NCI-H1105 treated with DMSO at 0.1 percent for 48 hours (cell line): ENCODE measurements around the gene CGB8.
"Not testable (repeated sequence)": the region's sequence is repeated elsewhere in the genome, so short reads cannot be mapped to it uniquely, and the experiment has no call there.

Experiments used
- DNase-seq: peaks from one replicate; lab custom pipeline; 2025; lab: John Stamatoyannopoulos, UW

The CGB8 gene

GRCh38 chr19:49030323-49030722, 18.6 kb downstream of the CGB8 start:
- DNase-seq = not testable (repeated sequence)

DNA sequence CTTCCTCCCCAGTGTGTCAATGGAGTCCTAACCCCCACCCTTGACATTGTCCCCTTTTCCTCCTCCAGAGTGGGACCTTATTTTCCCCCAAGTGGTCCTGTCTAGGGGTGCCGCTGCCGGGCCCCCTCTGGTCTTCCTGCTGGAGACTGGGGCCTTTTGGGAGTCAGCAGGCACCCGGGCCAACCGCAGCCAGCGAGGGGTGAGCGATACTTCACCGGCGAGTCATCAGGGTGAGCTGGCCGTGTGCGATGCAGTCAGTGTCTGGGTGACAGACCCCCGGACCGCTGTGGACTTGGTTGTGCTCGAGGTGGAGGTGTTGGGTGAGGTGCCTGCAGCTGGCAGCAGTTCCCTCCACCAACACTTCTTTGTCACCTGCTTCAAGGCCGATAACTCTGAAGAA, 19.2 kb downstream of the CGB8 start:
- not testable (repeated sequence) for DNase-seq

DNA sequence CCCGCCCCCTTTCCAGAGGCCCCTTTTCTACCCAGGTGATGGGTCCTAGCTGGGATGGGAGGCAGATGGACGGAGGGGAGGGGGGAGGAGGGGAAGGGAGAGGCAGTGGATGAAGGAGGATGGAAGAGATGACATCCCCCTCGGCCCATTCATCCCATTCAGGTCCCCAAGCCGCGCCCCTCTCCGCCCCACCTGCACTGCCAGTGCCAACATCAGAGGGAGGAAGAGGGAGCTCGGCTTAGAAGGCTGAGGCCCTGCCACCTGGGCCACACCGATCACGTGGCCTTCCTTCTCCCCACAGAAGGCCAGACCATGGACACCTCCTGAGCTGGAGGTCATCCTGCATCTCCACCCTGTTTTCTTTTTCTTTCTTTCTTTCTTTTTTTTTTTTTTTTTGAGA, 20.2 kb downstream of the CGB8 start:
- DNase-seq = not testable (repeated sequence)

- not testable (repeated sequence) for DNase-seq
Observed at GRCh38 chr19:49025599-49025998, 23.3 kb downstream of the CGB8 start.

GRCh38 chr19:49025088-49025487, 23.8 kb downstream of the CGB8 start:
- DNase-seq = not testable (repeated sequence)

GRCh38 chr19:49024233-49024632, 24.7 kb downstream of the CGB8 start, which contains the start of gene CGB3:
Gene CGB3 (minus strand): TSS chr19:49024333. CDS start chr19:49023971, 362 bp downstream.
- DNase-seq = not testable (repeated sequence)

GRCh38 chr19:49022116-49022515, 26.8 kb downstream of the CGB8 start:
- no peak for DNase-seq

GRCh38 chr19:49020931-49021895, 27.7 kb downstream of the CGB8 start:
- no peak for DNase-seq

DNA sequence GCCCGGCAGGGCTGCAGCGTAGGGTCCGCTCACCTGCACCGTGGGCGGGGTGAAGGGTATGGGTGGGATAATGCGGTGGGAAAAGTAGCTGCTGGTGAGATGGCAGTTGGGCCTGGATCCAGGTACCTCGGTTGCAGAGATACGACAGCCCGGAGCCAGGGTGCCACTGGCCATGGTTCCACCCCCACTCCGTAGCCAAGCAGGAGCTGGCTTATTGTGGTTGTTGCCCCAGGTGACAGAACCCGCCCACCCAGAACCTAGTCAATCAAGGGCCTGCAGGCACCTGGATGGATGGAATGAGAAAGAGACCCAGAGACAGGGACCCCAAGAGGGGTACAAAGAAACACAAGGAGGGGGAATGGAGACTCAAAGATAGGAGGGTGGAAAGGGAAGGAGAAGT, 28.6 kb downstream of the CGB8 start:
- no peak for DNase-seq

- DNase-seq = peak; percentile 63
Observed at GRCh38 chr19:49019242-49019932, 29.5 kb downstream of the CGB8 start.

DNA sequence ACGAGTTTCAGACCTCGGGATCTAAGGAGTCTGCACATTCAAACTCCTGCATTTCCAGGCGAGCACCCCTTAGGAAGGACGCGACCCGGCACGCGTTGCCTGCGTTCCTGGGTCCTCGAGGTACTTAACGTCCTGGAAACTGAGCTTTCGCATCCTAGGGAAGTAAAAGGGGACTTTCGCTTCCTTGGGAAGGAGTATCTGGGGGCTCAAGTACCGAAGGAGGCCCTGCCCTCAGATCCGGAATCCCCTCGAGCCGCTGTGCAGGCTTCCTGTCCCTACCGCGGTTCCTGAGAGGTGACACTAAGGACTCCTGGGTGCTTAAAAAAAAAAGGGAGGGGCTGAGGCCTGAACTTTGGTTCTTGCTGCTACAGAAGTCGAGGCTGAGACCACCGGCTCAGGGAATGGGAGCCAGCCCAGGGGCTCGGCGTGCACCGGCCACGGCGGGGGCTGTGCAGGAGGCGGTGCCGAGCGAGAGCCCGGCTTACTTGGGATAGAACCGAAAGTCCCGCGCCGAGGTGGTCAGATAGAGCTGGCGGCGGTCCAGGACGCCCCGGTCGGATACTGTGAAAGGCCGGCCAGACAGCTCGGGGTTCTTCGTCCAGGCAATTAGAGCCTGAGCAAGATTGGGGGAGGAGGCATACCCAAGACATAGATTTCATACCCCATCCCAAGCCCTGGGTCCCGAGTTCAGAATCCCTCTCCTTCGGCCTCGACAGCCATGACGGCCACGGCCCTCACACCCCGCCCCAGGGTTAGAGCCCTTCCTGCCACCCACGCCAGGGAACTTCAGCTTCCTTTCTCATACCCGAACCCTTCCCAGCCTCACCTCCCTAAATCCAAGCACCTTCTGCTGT, 30.3 kb downstream of the CGB8 start:
- not testable (repeated sequence) for DNase-seq

DNA sequence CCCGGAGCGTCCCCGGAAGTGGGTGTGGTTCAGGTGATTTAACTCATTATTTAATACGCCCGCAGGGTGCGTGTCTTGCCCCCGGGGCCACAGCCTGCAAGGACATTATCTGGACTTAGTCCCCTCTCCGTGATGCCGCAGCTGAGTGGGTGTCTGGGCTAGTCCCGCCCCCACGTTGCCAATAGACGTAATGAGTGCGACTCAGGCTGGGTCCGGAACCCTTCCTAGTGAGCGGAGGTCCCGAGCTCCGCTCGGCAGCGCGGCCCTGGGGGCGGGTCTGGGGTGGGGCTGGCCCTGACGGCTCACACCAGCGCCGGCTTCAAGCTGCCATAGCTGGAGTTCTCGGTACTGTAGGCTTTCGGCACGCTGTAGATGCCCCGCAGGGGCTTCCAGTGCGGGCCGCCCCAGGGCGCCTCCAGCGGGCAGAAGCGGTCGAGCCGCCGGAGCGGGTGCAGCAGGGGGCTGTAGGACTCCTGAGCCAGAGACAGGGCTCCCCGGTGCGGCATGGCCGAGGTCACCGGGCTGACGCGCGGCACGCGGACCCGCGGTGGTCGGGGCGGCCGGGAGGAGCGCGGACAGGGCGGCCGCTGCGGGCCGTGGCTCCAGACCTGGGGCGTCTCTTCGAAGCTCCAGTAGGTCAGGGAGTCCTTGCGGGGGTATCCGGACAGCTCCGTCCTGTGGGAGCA, 31.1 kb downstream of the CGB8 start:
- DNase-seq = peak; percentile 51

DNA sequence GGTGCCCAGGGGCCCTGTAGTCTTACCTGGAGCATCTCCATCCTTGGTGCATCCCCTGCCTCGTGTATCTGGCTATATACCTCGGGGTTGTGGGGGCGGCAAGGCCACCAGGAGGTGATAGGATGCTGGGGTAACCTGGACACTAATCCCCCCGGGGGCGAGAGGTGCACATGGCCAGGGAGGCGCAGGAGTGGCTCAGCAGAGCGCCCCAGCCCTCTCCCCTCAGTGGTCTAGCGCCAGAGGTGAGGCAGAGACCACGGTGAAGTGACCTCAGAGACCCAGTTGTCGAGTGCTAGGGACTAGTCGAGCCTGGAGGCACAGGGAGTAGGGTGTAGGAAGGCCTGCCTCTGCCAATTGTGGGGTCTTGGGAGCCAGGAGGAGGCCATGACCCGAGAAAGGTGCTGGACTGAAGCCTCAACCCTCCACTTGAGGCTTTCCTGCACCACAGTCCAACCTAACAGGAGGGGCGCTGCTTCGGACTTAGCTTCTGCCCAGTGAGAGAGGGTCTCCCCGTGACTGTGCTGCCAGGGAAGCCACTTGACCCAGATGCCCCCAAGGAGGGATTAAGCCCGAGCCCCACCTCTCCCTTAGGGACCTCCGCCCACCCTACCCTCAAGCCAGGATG, 31.8 kb downstream of the CGB8 start, which contains the start of gene LHB:
LHB (minus strand) TSS at position 51 of the 625 bp plus-strand sequence; CDS start at position 41, 10 bp downstream.
- no peak for DNase-seq

DNA sequence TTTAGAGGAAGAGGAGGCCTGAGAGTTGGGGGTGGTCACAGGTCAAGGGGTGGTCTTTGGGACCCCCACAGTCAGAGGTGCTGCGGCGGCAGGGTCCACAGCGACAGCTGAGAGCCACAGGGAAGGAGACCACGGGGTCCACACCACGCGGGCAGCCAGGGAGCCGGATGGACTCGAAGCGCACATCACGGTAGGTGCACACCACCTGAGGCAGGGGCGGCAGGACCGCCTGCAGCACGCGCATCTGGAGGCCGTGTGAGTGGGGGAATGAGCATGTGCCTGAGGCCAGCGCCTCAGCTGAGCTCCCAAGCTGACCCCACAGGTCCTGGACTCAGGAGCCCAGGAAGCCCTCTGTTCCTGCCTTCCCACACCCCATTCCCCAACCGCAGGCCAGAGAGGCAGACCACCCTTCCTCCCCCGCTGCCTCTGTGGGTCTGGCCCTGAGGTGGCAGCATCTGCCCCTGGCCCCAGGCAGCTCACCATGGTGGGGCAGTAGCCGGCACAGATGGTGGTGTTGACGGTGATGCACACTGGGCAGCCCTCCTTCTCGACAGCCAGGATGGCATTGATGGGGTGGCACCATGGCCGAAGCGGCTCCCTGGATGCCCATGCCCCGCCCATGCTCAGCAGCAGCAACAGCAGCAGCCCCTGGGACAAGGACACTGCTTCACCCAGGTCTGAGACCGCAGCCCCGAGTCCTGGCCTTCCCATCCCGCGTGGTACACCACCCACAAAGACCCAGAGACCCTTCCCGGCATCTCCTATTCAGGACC, 32.7 kb downstream of the CGB8 start:
- no peak for DNase-seq

GRCh38 chr19:49014870-49015255, 34.0 kb downstream of the CGB8 start:
- DNase-seq = no peak

GRCh38 chr19:49014123-49014869, 34.6 kb downstream of the CGB8 start:
- no peak for DNase-seq

DNA sequence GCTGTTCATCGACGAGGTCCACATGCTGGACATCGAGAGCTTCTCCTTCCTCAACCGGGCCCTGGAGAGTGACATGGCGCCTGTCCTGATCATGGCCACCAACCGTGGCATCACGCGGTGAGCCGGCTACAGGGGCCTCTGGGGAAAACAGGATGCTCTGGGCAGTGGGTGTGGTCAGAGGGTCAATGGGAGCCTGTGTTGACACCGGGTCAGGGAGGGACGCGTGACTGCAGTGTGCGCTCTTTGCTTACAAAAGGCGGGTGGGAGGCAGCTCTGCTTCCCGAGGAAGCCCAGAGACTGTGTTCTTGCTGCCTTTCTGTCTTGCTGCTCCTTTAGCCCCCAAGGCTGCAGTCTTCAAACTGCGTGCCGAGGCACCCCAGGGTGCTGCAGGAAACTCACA, 37.7 kb downstream of the CGB8 start:
- no peak for DNase-seq

DNA sequence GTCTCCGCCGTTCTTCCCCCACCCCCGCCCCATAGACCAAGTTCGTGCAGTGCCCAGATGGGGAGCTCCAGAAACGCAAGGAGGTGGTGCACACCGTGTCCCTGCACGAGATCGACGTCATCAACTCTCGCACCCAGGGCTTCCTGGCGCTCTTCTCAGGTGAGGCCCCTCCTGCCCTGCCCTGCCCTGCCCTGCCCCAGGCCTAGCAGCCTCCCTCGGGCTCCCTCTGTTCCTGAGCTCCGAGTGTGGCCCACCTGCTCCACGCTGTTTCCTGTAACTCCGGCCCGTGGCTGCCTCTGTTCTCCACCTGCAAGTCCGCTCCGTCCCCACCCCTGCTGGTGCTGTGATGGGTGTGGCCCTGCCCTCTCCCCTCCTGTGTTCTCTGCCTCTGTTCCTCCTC, 38.5 kb downstream of the CGB8 start:
- DNase-seq = no peak

DNA sequence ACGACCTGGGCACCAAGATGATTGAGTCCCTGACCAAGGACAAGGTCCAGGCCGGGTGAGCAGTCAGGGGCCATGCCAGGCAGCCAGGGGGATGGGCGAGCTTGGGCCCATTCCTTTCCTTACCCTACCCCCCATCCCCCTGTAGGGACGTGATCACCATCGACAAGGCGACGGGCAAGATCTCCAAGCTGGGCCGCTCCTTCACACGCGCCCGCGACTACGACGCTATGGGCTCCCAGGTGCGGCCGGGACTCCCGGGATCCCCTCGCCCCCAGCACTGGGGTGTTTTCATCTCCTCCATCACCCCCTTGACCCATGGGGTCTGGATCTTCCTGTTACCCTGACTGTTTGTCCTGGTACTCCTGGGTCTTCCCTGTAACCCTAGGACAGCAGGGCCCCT, 39.1 kb downstream of the CGB8 start:
- DNase-seq = no peak
